Measurements from ENCODE around the gene LMAN2. TPM values are rescaled to one million over a fixed set of nuclear protein-coding genes. Genes with fewer than 3 reads are reported as not detected.

LMAN2 gene
- polyA plus RNA-seq, 1 donor (not counting 4 experiments of a cell fraction or from before 2014, with no cell fraction given), result 105 TPM

- Histone ChIP-seq H3K27me3 (ENCODE audit: control insufficient read depth, extremely low read depth, insufficient read depth, low read length) (no peaks in the 10 kb centered on the region), H3K27ac (ENCODE audit: control insufficient read depth, insufficient read depth, low read length) (no peak overlapping the region), H3K9me3 (ENCODE audit: control insufficient read depth, low read depth, low read length) (no peaks in the 10 kb centered on the region), H3K4me3 (ENCODE audit: control insufficient read depth in 2 of 3, extremely low read depth in 1 of 3, insufficient read depth in 2 of 3, low read depth in 1 of 3, low read length in 3 of 3) (no peak overlapping the region), H2AFZ (ENCODE audit: control insufficient read depth, low read length) (no peak overlapping the region), H3K36me3 (ENCODE audit: control insufficient read depth in 2 of 2, extremely low read depth in 1 of 2, insufficient read depth in 2 of 2, low read length in 2 of 2) (peaks cover 29 to 32% of the 10 kb centered on the region in 2 experiments), H4K20me1 (ENCODE audit: control insufficient read depth, extremely low read depth, insufficient read depth, low read length) (peaks cover 2% of the 10 kb centered on the region), H3K79me2 (ENCODE audit: control insufficient read depth, insufficient read depth, low read length) (no peaks in the 10 kb centered on the region), H3K4me2 (ENCODE audit: control insufficient read depth, extremely low read depth, insufficient read depth, low read depth, low read length) (no peak overlapping the region), H3K9me1 (ENCODE audit: control insufficient read depth, extremely low read depth, insufficient read depth, low read length) (peaks cover 7% of the 10 kb centered on the region), H3K9ac (ENCODE audit: control insufficient read depth, extremely low read depth, insufficient read depth, low read length) (no peak overlapping the region), H3K4me1 (ENCODE audit: control insufficient read depth, extremely low read depth, insufficient read depth, low read length) (peaks cover 11% of the 10 kb centered on the region)
- dilution Hi-C loops (cut with MboI; ENCODE audit: extremely low pct_ligation_motif_present, low sequenced_read_pairs), result no loop called here
- TF ChIP-seq CTCF (optimal IDR thresholded peaks at IDR 0.05 in 1 of 3, IDR thresholded peaks at IDR 0.05 in 1 of 3, conservative IDR thresholded peaks at IDR 0.05 in 1 of 3; ENCODE audit: extremely low read depth in 1 of 3, insufficient read depth in 2 of 3, low read length in 3 of 3), result no peak
- TF ChIP-seq EZH2 (IDR thresholded peaks at IDR 0.05; ENCODE audit: low read length), result no peak
- no peak for DNase-seq (ENCODE audit: low read depth, low spot score)
- FAIRE-seq, result no peak
Measured at GRCh38 chr5:177295924-177296323, 55.5 kb downstream of the LMAN2 start.

GRCh38 chr5:177294632-177295031, 56.8 kb downstream of the LMAN2 start:
- H3K36me3 ChIP-seq (ENCODE audit: control insufficient read depth in 2 of 2, extremely low read depth in 1 of 2, insufficient read depth in 2 of 2, low read length in 2 of 2), result peaks cover 29 to 33% of the 10 kb centered on the region in 2 experiments
- FAIRE-seq, result no peak

More at GRCh38 chr5:177294632-177295031, 56.8 kb downstream of the LMAN2 start:
- Histone ChIP-seq H3K9ac (ENCODE audit: control insufficient read depth, extremely low read depth, insufficient read depth, low read length) (no peak overlapping the region), H3K27ac (ENCODE audit: control insufficient read depth, insufficient read depth, low read length) (no peak overlapping the region), H3K4me3 (ENCODE audit: control insufficient read depth in 2 of 3, extremely low read depth in 1 of 3, insufficient read depth in 2 of 3, low read depth in 1 of 3, low read length in 3 of 3) (no peak overlapping the region), H4K20me1 (ENCODE audit: control insufficient read depth, extremely low read depth, insufficient read depth, low read length) (no peaks in the 10 kb centered on the region), H3K79me2 (ENCODE audit: control insufficient read depth, insufficient read depth, low read length) (no peaks in the 10 kb centered on the region), H3K4me2 (ENCODE audit: control insufficient read depth, extremely low read depth, insufficient read depth, low read depth, low read length) (no peak overlapping the region), H3K27me3 (ENCODE audit: control insufficient read depth, extremely low read depth, insufficient read depth, low read length) (no peaks in the 10 kb centered on the region), H3K9me3 (ENCODE audit: control insufficient read depth, low read depth, low read length) (no peaks in the 10 kb centered on the region), H3K9me1 (ENCODE audit: control insufficient read depth, extremely low read depth, insufficient read depth, low read length) (no peaks in the 10 kb centered on the region), H3K4me1 (ENCODE audit: control insufficient read depth, extremely low read depth, insufficient read depth, low read length) (peaks cover 1% of the 10 kb centered on the region), H2AFZ (ENCODE audit: control insufficient read depth, low read length) (no peak overlapping the region)
- no peak for TF ChIP-seq CTCF (optimal IDR thresholded peaks at IDR 0.05 in 1 of 3, IDR thresholded peaks at IDR 0.05 in 1 of 3, conservative IDR thresholded peaks at IDR 0.05 in 1 of 3; ENCODE audit: extremely low read depth in 1 of 3, insufficient read depth in 2 of 3, low read length in 3 of 3)
- no peak for TF ChIP-seq EZH2 (IDR thresholded peaks at IDR 0.05; ENCODE audit: low read length)
- dilution Hi-C loops (cut with MboI; ENCODE audit: extremely low pct_ligation_motif_present, low sequenced_read_pairs), result no loop called here
- DNase-seq (ENCODE audit: low read depth, low spot score), result no peak
